KOPT-K1 (cell line): Measurements from ENCODE around the gene MLST8.
A peak's percentile ranks its signal among the peaks of the same experiment; 100 is the strongest.

ENCODE experiments used
- H3K27ac ChIP-seq: fragments of 200-600 bp; sonication (generic); 2 replicates; pipeline ENCODE4 v1.5.1; 2016; ENCODE audit warnings: antibody characterized with exemption, mild to moderate bottlenecking, low read depth, low read length; ENCODE audit not compliant: poor library complexity, severe bottlenecking
- H3K36me3 ChIP-seq: fragments of 200-600 bp; sonication (generic); 2 replicates; pipeline ENCODE4 v1.5.1; 2017; ENCODE audit warnings: antibody characterized with exemption, mild to moderate bottlenecking, low read length, moderate library complexity; ENCODE audit not compliant: insufficient read depth
- H3K9me3 ChIP-seq: fragments of 200-600 bp; sonication (generic); 2 replicates; pipeline ENCODE4 v1.5.1; 2017; ENCODE audit warnings: antibody characterized with exemption, low read length, mild to moderate bottlenecking; ENCODE audit not compliant: insufficient read depth, poor library complexity, severe bottlenecking

The MLST8 gene

DNA sequence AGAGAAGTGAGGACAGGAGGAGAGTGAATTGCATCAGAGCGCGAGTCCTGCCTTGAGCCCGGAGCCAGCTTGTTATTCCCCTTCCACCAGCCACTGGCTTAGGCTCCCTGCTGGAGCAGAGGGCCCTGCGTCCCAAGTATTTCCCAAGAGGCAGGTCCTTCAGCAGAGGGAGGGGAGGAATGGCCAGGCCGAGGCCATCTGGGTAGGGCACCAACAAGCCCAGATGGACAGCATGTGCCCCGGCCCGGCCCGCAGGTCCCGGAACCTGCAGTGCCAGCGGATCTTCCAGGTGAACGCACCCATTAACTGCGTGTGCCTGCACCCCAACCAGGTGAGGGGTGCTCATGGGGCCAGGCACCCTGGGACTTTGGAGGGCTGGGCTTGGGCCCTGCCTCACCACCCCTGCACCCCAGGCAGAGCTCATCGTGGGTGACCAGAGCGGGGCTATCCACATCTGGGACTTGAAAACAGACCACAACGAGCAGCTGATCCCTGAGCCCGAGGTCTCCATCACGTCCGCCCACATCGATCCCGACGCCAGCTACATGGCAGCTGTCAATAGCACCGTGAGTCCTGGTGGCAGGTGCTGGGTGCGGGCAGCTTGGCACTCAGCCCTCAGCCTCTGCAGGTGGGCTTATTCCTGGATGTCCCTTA is 1.7 kb downstream of the MLST8 start:
- H3K36me3 ChIP-seq = peaks cover 47% of the 10 kb centered on the region
- H3K27ac ChIP-seq = peak overlapping the region; percentile 90
- no peaks in the 10 kb centered on the region for H3K9me3 ChIP-seq

DNA sequence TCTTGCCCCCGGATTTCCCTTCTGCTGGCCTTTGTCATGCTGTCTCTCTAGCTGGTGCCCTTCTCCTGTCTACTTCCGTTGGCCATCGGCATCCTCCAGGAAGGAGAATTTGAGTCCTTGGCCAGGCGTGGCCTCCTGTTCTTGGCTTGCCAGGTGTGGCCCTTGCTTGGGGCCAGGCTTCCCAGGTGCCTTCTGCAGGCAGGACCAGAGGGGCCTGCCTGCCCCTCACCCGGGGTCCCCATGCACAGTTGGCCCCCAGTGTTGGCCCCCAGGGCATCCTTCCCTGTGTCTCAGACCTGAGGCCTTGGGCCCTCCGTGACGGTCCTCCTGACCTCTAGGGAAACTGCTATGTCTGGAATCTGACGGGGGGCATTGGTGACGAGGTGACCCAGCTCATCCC is 2.6 kb downstream of the MLST8 start:
- peaks cover 57% of the 10 kb centered on the region for H3K36me3 ChIP-seq
- no peaks in the 10 kb centered on the region for H3K9me3 ChIP-seq
- H3K27ac ChIP-seq = no peak overlapping the region

DNA sequence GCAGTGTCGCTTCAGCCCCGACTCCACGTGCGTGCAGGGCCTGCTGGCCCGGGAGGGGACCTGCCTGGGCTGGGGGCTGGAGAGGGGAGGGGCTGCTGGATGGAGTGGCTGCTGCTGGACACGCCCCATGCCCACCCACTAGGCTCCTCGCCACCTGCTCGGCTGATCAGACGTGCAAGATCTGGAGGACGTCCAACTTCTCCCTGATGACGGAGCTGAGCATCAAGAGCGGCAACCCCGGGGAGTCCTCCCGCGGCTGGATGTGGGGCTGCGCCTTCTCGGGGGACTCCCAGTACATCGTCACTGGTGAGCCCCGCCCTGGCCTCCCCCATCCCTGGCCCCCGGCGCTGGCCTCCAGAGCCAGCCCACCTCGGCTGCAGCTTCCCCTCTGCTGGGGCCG is 3.1 kb downstream of the MLST8 start:
- H3K36me3 ChIP-seq = peaks cover 60% of the 10 kb centered on the region
- H3K27ac ChIP-seq = no peak overlapping the region
- no peaks in the 10 kb centered on the region for H3K9me3 ChIP-seq

DNA sequence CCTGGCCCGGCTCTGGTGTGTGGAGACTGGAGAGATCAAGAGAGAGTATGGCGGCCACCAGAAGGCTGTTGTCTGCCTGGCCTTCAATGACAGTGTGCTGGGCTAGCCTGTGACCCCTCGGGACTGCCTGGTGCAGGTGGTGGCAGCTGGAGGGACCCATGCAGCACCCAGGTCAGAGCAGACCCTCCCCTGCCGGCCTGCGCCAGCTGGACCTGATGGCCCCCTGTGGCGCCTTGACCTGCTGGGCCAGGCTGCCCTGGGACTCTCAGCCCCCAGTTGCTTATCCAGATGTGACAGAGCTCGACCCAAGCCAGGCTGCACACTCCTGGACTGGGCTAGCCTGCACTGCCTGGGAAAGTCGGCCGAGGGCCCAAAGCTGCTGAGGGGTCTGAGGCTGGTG is 3.5 kb downstream of the MLST8 start:
- Histone ChIP-seq H3K36me3 (peaks cover 60% of the 10 kb centered on the region), H3K27ac (no peak overlapping the region)

DNA sequence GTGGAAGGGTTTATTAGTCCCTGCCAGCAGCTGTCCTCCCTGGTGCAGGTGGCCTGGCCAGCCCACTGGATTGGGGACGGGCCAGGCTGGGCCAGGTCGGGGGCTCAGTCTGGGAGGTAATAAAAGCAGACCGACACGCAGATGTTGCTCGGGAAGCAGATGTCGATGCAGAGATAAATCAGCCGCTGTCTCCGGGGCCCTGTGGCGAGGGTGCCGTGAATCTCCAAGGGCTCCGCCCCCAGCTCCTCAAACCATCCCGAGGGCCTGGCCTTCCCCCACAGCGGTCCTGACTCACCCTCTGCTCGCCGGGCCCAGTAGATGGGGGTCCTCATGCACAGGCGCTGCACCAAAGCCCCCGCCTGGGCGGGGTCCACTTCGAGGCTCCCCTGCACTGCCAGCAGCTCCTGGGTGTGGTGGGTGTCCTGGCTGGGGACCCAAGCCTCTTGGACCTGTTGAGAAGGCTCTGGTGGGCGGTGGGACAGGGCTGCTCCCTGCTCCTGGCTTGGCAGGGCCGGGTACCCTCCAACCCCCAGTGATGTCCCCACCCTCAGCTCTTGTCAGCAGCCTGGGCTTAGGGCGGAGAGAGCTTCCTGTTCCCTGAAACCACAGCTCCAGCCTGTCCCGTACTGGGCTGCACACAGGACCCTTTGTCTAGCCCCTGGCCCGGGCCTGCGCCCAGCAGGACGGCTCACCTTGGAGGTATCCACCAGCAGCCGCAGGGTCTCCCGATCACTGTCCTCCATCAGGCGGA is 4.2 kb downstream of the MLST8 start:
- Histone ChIP-seq H3K36me3 (peaks cover 60% of the 10 kb centered on the region), H3K9me3 (no peaks in the 10 kb centered on the region), H3K27ac (no peak overlapping the region)

More for the DNA sequence above, 3.5 kb downstream of the MLST8 start:
- no peaks in the 10 kb centered on the region for H3K9me3 ChIP-seq

DNA sequence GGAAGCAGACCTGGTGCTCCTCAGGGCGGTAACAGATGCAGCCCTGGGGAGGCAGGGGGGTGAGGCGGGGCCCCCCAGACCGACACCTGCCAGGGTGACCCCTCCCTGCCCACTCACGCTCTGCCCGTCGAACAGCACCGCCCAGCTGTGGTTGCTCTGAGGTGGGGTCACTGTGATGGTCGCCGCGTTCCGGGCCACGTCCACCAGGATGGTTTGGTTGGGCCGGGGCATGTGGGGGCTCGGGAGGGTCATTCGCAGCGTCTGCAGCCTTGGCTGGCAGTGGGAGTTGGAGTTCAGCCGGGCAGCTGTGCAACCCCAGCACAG is 4.7 kb downstream of the MLST8 start:
- Histone ChIP-seq H3K36me3 (peaks cover 60% of the 10 kb centered on the region), H3K9me3 (no peaks in the 10 kb centered on the region), H3K27ac (no peak overlapping the region)

DNA sequence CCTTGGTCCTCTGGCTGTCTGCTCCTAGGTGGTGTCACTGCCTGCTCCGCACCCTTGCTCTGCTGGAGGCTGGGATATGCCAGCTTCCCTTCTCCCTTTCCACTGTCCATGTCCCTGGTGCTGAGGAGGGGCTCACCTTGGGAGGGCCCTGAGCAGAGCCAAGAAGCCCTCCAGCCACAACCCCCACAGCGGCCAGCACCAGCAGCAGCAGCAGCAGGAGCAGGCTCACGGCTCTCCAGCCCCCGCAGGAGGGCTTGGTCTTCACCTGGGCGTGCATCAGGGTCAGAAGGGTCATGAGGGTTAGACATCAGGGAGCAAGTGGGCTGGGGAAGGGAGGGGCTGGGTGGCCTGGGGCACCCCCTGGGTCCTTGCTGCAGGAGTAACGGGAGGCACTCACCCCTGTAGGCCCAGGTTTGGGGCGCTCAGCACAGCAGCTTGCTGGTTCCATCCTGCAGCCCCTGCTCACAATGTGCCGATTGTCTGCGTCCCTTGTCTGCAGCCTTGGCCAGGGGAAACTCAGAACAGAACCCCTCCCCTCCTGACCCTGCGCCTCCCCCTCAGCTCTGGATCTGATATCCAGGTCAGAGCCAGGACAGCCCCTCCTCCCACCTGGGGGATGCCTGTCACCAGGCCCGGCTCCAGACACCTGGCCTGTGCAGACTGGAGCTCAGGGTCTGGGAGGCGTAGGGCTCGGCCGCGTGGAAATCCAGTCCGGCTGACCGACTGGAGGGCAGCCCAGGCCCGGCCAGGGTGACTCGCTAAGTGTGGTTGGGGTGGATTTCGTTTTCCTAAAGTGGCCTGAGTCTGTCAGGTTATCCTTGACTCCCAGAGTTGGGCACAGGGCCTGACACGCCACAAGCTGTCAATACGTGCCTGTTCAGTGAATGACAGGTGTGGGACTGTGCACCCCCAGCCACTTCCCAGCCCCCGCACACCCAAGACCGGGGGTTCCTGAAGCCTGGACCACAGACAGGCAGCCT is 5.4 kb downstream of the MLST8 start, which contains the start of gene BRICD5:
Gene BRICD5, minus strand, starts transcription at position 478 of the 980 bp plus-strand sequence. Its CDS starts 30 bp downstream, at position 448.
- H3K9me3 ChIP-seq = no peaks in the 10 kb centered on the region
- H3K36me3 ChIP-seq = peaks cover 60% of the 10 kb centered on the region
- no peak within 1 kb of the TSS for H3K27ac ChIP-seq

DNA sequence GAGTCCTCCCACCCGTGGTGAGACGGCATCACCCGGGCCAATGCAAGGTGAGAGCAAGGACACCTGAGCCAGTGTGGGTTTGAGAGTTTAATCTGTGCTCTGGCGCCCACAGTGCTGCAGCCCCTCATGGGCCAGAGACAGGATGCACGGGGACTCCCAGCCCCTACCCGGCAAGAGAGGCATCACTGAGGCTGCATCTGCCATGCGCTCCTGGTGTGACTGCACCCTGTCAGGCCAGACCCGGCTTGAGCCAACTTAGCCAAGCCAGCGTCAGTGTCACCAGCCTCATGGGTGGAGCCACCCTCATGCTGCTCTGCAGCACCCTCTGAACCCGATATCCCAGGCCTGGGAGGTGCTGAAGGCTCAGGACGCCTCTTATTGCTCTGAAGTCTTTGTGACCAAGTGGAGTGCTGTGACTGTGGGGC is 6.7 kb downstream of the MLST8 start:
- Histone ChIP-seq H3K9me3 (no peaks in the 10 kb centered on the region), H3K27ac (no peak overlapping the region), H3K36me3 (peaks cover 57% of the 10 kb centered on the region)

DNA sequence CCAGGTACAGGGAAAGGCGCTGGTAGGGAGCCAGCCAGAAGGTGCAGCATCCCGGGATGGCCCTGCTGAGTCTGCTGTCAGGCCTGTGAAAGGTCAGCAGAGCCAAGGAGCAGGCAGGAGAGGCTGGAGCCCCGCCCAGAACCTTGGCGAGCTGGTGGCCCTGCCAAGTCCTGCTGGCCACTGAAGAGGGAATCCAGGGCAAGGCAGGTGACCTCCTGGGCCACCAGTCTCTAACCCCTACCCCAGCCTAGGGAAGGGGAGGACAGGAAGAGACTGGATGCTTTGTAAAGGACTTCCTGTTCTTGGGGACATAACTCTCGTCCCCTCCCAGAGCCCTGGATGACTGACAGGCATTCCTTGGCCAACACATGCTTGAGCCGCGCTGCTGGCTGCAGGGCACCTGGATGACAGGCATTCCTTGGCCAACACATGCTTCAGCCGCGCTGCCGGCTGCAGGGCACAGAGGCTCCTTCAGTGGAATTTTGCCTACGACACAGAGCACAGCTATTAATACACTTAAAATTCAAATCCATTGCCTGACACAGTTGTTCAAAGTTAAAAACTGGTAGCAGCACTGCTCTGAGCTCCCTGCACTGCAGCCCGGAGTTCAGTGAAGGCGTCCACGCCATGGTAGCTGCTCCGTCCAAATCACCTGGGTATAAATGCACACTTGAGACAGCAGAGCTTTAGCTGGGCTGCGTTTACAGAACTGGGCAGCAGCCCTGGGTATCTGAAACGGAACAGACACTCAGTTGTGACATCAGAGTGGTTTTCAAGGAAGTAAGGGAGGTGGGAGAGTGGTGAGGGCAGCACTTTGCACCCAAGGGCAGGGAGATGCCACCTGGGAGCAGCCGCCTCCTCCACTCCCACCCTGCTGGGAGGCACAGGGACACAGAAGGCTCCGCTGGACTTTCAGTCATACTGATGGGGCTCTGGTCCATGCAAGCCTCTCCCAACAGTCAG is 7.4 kb downstream of the MLST8 start:
- H3K36me3 ChIP-seq = peaks cover 50% of the 10 kb centered on the region
- no peaks in the 10 kb centered on the region for H3K9me3 ChIP-seq
- peak overlapping the region; percentile 77 for H3K27ac ChIP-seq

DNA sequence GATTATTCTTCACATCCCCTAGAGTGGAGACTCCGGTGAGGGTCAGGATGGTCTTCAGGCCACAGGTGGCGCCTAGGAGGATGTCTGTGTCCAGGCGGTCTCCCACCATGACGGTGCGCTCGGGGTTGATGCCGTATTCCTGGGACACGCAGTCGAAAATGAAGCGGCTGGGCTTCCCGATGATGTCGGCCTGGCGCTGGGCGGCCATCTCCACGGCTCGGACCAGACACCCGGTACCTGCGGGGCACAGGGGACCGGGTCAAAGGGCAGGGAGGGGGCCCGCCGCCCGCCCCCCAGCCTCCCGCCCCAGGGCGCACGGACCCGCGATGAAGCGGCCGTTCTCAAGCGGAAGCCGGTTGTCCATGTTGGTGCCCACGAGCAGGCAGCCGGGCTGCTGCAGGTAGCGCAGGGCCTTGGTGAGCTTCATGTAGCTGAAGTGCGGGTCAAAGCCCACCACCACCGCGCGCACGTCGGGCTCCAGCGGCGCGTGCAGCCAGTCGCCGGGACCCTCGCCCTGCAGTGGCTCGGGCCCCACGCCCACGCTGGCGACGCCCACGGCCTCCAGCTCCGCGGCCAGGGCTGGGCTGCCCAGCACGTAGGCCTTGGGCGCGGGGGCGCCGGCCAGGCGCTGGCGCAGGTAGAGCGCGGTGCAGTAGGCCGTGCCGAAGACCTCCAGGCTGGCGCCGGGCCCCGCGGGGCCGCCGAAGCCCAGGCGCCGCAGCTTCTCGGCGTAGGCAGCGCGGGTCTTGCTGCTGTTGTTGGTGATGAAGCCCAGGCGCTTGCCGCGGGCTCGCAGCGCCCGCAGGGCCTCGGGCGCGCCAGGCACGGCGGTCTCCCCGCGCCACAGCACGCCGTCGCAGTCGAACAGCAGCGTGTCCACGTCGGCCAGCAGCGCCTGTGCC is 8.8 kb downstream of the MLST8 start:
- no peaks in the 10 kb centered on the region for H3K9me3 ChIP-seq
- H3K27ac ChIP-seq = peak overlapping the region; percentile 77
- peaks cover 35% of the 10 kb centered on the region for H3K36me3 ChIP-seq

DNA sequence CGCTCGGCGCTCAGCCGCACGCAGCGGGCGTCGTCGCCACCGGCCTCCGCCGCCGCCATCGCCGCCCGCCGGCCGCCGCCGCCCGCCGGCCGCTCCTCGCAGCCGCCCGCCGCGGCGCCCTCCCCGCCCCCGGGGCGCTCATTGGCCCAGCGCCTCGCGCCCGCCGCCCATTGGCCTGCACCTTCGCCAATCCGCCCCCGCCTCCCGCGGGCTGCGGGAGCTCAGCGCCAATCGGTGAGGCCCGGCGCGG is 9.4 kb downstream of the MLST8 start, which contains the start of gene PGP:
Gene PGP, minus strand, starts transcription at position 122 of the 250 bp plus-strand sequence. Its CDS starts 63 bp downstream, at position 59.
- Histone ChIP-seq H3K27ac (peak within 1 kb of the TSS; percentile 90), H3K36me3 (peaks cover 30% of the 10 kb centered on the region), H3K9me3 (no peaks in the 10 kb centered on the region)

DNA sequence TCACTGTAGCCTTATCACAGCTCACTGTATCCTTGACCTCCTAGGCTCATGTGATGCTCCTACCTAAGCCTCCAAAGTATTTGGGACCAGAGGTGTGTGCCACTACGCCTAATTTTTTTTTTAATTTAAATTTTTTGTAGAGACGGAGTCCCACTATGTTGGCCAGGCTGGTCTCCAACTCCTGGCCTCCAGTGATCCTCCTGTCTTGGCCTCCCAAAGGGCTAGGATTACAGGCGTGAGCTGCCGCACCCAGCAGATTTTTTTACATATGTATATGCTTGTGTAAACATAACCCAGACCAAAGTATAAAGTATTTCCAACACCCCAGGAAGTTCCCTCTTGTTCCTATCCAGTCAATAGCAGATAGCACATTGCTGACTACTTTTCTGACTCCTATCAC is 11.1 kb downstream of the MLST8 start:
- Histone ChIP-seq H3K36me3 (peaks cover 17% of the 10 kb centered on the region), H3K27ac (no peak overlapping the region), H3K9me3 (no peaks in the 10 kb centered on the region)

DNA sequence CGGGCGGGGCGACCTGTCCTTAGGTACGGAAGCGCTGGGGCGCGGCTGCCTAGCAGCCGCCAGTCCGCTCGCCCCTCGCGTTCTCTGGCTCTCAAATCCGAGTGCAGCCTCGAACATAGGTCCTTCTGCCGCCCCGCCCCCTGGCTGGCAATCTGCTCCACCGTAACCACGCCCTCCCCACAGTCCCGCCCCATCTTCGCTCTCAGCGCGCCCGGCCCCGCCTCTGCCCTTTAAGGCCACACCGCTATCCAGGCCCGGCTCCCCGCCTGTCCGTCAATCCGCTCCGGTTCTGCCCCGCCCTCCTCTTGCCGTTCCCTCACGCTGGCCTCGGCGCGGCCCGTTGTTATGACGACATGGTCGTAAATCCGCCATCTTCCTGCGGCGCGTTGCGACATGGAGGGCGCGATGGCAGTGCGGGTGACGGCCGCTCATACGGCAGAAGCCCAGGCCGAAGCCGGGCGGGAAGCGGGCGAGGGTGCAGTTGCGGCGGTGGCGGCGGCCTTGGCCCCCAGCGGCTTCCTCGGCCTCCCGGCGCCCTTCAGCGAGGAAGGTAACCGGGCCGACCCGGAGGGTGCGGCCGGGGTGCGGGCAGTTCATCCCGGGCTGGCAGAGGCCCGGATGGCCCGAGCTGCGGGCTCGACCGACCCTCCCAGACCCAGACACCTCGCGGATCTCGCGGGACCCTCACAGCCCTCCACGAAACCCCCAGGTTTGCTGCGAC is 18.1 kb downstream of the MLST8 start, which contains the start of gene E4F1:
Gene E4F1, plus strand, starts transcription at position 371 of the 721 bp plus-strand sequence. Its CDS starts 23 bp downstream, at position 394.
- no peaks in the 10 kb centered on the region for H3K9me3 ChIP-seq
- H3K27ac ChIP-seq = peak within 1 kb of the TSS; percentile 77
- peaks cover 16% of the 10 kb centered on the region for H3K36me3 ChIP-seq
